GM19099 (cell line): ENCODE data around the gene TNS2.

ENCODE experiments used
- POLR2A ChIP-seq: IDR thresholded peaks from 3 replicates; pipeline ENCODE4 v1.6.1; 2011; ENCODE audit warnings: low read depth; ENCODE audit not compliant: insufficient read length; ENCODE audit errors: extremely low read depth

Gene TNS2

DNA sequence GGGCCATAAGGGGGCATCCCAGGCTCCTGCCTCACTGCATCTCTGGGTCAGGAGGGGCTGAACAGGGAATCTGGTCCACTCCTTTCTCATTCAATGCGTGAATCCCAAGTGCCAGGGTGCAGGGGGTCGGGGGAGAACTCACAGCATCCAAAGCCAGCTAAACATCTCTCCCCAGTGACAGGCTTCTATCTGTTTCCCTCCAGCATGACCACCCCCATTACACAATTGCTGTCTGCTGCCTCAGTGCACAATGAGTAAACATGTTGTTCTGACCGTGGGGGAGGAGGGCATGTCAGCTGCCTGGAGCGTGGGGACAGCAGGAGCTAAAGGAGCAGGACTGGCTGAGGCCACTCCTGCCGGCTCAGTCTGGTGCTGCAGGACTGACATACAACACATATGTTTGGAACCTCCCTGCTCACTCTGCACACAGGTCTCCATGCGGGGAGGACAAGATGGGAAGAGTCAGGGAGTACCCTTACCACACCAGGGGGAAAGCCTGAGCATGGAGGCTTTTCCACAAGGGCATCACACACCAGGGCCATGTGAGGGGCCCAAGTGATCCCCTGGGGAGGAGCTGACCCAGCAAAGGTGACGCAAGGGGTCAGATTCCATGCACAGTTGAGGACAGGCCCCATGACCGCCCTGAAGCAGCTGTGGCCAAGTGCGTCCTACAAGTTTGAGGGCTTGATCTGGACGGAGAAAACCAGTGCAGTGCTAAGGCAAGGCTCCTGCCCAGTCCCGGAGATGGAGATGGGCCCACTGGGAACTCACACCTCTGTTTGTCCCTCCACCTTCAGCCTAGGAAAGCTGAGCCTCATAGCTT lies 1.4 kb downstream of the TNS2 start:
- TF ChIP-seq POLR2A, result no peak

DNA sequence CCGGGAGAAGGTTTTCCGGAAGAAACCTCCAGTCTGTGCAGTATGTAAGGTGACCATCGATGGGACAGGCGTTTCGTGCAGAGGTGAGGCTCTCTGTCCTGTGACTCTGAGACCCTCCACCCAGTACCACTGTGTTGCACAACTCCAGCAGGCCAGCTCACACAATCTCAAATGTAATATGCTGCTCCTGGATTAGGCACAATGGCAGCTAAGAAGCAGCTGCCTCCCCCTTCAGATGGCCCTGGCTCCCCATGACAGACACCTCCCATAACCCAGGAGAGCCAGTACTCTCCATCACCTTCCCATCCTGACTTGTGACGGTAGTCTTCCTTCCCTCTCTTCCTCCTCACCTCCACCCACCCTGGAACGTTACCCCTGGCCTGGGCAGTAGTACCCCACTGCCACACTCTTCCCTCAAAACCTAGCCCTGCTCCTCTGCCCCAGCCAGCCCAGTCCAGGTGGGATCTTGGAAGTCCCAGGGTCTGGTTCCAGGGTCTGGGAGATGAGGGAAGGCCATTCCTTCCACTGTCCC lies 2.1 kb downstream of the TNS2 start:
- TF ChIP-seq POLR2A, result no peak

DNA sequence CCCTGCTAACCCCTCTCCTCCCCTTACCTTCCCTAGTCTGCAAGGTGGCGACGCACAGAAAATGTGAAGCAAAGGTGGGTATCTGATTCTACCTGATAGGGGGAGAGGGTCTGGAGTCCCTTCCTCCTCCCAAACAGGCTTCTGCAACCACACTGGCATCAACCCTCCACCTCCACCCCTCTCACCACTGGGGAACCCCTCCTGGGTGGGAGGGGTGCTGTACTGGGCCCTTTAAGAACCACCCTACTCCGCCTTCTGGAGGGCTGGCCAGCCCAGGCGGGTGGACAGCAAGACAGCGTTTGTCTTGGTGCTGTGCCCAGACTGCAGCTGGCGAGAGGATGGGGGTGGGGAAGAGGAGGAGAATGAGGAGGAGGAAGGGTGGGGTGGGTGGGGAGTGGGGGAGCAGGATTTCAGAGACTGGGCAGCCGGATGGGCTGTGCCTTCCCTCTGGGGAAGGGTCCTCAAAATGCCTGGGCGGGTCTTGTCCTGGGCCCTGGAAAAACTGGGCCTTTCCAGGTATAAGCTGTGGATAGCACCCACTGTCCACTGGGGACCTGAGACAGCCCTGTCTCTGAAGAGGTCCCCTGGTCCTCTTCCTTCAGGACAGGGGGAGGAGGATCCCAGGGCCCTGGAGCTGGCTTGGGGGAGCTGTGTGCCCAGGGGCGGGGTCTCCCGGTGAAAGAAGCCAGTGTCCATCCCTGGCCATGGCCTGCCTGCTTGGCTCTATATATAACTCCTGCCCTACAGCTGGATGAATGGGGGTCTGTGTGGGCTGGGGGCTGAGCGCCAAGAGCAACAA lies 2.8 kb downstream of the TNS2 start:
- no peak for TF ChIP-seq POLR2A

DNA sequence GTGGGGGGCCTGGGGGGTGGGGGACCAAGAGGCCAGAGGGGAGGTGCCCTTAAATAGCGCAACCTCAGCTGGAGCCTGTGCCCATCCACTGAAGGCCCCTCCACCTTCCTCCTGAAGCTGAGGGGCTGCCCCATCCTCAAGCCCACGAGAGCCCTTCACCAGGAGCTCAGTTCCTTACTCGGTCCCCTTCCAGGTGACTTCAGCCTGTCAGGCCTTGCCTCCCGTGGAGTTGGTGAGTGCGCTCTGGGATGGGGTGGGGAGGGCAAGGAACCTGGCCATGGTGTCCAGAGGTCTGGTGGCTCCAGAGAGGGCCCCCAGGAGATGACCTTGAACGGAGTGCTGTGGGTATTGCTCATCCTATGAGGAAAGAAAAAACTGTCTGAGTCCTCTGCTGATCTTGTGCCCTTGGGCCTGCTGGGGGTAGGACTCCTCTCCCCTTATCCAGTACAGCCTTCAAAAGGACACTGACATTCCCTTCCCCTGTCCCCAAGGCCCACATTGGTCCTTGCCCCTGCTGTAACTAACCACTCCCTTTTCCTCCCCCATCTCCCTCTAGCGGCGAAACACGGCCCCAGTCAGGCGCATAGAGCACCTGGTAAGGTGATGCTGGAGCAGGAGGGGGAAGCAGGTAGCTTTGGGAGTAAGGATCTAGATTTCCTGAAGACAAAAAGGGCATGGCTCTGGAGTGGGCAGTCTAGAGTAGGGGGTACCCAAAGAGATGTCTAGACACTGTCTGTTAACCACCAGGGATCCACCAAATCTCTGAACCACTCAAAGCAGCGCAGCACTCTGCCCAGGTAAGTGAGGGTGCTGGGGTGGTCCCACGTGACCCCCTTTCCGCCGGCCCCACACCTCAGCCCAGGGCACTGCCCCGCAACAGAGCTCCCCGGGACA lies 3.6 kb downstream of the TNS2 start:
- TF ChIP-seq POLR2A, result no peak

DNA sequence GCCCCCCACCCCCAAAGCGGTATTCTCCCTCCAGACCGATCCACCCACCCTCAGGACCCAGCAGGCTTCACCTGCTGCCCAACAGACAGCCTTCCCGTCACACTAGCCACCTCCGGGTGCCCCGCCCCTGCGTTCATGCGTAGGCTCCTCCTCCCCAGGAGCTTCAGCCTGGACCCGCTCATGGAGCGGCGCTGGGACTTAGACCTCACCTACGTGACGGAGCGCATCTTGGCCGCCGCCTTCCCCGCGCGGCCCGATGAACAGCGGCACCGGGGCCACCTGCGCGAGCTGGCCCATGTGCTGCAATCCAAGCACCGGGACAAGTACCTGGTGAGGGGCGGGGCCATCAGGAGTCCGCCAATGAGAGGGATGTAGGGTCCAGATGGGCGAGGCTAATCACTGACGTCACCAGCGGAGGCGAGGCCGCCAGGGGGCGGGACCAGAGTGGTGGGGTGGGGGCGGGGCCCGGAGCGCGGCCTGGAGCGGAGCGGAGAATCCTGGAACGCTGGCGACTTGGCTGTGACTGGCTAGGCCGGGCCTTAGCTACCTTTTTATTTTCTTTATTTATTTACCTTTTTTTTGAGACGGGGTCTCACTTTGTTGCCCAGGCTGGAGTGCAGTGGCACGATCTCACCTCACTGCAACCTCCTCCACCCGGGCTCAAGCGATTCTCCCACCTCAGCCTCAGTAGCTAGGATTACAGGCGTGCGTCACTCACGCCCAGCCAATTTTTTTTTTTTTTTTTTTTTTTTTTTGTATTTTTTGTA lies 4.4 kb downstream of the TNS2 start:
- peak; percentile 39 for TF ChIP-seq POLR2A

DNA sequence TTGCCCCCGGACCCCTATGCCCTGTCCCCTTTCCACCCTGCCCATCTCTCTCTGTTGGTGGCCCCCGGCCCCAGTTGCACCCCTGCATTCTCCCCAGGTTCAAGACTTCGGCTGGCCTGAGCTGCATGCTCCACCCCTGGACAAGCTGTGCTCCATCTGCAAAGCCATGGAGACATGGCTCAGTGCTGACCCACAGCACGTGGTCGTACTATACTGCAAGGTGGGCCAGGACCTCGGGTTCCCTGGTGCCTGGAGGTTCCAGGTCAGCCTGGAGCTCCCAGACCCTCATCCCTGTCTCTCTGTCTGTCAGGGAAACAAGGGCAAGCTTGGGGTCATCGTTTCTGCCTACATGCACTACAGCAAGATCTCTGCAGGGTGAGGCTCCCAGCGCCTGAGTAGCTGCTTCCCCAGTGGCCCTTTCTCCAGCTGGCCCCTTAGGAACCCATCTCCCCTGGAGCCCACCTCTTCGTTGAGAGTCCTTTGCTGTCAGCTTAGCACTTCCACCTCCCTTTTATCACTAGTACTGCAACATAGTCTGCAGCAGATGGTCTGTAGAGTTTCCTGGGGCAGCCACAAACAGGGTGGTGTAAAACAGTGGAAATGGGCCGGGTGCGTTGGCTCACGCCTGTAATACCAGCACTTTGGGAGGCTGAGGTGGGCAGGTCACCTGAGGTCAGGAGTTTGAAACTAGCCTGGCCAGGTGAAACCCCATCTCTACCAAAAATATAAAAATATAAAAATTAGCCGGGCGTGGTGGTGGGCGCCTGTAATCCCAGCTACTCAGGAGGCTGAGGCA lies 5.8 kb downstream of the TNS2 start:
- no peak for TF ChIP-seq POLR2A

DNA sequence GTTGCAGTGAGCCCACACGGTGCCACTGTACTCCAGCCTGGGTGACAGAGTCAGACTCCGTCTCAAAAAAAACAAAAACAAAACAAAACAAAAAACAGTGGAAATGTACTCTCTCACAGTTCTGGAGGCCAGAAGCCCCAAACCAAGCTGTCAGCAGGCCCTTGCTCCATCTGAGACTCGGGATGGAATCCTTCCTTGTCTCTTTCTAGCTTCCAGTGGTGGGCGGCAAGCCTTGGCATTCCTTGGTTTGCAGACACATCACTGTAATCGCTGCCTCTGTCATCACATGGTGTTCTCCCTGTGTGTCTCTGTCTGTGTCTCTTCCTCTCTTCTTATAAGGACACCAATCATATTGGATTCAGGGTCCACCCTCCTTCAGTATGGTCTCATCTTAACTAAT lies 6.4 kb downstream of the TNS2 start:
- TF ChIP-seq POLR2A, result no peak

DNA sequence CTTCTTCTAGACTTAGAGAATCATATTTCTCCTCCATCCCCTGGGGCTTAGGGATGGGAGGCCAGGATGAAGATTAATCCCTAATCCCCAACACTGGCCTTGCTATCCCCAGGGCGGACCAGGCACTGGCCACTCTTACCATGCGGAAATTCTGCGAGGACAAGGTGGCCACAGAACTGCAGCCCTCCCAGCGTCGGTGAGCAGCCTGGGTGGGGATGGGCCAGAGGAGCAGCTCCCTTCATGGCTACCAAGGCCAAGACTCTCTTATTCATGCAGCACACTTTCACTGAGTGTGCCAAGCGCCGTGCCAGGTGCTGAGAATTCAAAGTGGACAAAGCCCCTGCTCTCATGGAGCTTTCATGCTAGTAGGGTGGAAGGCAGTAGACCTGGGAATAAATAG lies 7.0 kb downstream of the TNS2 start:
- no peak for TF ChIP-seq POLR2A

DNA sequence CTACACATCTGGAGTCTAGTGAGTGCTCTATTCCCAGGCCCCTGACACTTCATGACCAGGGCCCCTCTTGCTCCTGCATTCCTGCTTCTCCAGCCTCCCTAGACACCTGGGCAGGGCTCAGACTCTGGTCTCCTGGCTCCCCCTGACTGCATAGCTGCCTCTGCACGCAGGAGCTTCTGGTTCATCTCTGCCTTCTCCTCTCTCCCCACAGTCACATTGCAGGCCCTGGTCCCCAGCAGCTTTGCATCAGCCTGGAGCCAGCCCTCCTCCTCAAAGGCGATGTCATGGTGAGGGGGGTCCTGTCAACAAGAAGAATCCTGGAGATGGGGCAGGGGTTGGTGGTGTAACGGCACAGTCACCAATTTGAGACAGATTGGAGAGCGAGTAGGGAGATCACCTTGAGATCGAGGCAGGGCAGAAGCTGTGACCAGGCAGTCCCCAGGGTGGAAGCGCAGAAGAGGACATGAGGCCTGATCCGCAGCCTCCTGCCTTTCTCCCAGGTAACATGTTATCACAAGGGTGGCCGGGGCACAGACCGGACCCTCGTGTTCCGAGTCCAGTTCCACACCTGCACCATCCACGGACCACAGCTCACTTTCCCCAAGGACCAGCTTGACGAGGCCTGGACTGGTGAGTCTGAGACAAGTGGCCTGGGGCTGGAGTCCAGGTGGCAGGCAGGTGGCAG lies 8.1 kb downstream of the TNS2 start:
- no peak for TF ChIP-seq POLR2A

DNA sequence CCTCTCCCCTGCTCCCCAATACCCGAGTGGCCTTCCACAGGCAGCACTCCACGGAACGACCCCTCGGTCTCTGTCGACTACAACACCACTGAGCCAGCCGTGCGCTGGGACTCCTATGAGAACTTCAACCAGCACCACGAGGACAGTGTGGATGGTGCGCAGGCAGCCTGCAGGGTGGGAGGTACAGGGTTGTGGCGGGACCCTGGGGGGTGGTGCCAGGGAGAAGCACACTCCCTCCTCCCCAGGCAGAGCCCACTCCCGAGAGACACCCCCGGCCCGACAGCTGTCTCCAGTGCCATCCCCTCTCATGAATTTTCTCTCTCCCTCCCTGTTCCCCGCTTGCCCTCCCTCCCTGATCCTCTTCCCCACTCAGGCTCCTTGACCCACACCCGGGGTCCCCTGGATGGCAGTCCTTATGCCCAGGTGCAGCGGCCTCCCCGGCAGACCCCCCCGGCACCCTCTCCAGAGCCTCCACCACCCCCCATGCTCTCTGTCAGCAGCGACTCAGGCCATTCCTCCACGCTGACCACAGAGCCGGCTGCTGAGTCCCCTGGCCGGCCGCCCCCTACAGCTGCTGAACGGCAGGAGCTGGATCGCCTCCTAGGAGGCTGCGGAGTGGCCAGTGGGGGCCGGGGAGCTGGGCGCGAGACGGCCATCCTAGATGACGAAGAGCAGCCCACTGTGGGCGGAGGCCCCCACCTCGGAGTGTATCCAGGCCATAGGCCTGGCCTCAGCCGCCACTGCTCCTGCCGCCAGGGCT lies 9.0 kb downstream of the TNS2 start:
- no peak for TF ChIP-seq POLR2A

DNA sequence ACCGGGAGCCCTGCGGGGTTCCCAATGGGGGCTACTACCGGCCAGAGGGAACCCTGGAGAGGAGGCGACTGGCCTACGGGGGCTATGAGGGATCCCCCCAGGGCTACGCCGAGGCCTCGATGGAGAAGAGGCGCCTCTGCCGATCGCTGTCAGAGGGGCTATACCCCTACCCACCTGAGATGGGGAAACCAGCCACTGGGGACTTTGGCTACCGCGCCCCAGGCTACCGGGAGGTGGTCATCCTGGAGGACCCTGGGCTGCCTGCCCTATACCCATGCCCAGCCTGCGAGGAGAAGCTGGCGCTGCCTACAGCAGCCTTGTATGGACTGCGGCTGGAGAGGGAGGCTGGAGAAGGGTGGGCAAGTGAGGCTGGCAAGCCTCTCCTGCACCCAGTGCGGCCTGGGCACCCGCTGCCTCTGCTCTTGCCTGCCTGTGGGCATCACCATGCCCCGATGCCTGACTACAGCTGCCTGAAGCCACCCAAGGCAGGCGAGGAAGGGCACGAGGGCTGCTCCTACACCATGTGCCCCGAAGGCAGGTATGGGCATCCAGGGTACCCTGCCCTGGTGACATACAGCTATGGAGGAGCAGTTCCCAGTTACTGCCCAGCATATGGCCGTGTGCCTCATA lies 9.7 kb downstream of the TNS2 start:
- TF ChIP-seq POLR2A, result no peak
